A172 (cell line): ENCODE measurements around the gene ST6GAL1. TPM values are rescaled to one million over a fixed set of nuclear protein-coding genes. Genes with fewer than 3 reads are reported as not detected.
A peak's percentile ranks its signal among the peaks of the same experiment; 100 is the strongest.
"Not testable (repeated sequence)": the region's sequence is repeated elsewhere in the genome, so short reads cannot be mapped to it uniquely, and the experiment has no call there.

Experiments
- DNase-seq: peaks from one replicate; pipeline ENCODE4 v3.0.0-alpha.2; 2015; ENCODE audit warnings: low spot score
- total RNA-seq: library from RNA; depleted of rRNA; stranded (reverse); fragments of >200 nt; shearing (Covaris generic); gene quantifications from 2 replicates; pipeline ENCODE4 v1.2.3, GENCODE V29; 2014

Gene ST6GAL1
- total RNA-seq, 1 experiment from 2014 or later: 5.3 TPM

DNA sequence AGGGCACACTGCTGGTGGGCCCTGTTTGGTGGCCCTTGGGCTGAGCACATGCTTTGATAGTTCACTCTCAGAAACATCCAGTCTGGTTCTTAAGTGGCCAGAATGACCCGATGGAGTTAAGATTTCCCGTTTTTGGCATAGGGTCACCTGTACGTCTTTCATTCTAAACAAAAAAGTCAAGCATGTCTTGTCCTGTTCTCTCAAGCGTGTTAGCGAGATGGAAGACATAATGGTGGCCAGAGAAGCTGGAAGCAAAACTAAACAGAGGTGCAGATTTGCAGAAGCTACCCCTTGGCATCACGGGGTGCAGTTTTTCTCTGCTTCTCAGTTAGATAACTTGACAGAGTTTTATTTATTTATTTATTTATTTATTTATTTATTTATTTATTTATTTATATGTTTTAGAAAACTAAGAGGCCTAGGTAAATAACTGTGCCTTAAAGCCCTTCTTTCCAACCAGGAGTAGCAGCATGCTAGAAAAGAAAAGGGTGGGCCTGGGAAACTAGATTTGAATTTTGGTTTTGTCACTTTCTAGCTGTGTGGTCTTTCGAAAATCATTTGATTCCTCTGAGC is 63.0 kb downstream of the ST6GAL1 start:
- DNase-seq: no peak

GRCh38 chr3:186994000-186994955 is 64.0 kb downstream of the ST6GAL1 start:
- DNase-seq: no peak

DNA sequence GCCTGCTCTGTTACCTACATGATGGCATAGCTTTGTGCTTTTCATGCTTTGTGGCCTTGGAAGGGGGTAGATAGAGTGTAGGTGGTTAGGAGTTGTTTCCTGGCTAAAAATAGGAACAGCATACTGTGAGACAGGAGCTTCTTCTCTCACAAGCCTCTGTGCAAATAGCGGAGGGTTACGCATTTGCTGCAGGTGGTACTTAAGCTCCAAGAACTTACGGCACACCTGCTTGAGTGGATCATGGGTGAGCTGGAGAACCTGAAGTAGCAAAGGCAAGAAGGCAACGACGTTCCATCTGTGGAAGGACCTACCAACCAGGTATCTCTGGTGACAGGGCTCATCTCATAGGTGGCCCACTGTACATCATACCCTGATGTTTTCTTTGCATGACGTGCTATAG is 66.0 kb downstream of the ST6GAL1 start:
- DNase-seq: no peak

DNA sequence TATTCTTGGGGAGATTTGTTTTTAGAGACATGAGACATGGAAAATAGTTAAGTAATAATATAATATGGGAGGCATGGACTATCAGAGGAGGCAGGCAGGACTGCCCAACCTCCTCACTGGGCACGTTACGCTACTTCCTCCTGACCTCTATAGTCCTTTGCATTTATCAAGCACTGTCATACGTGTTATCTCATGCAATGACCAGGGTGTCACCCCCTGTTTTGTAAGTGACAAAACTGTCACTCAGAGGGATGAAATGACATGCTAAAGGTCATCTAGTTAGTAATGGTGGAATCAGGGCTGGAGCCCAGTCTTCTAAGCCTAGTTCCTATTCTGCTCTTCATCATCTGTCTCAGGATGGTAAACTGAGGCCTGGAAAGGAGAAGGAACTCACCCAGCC is 66.7 kb downstream of the ST6GAL1 start:
- no peak for DNase-seq

- no peak for DNase-seq
Measured at GRCh38 chr3:186997473-186997939, 67.2 kb downstream of the ST6GAL1 start.

GRCh38 chr3:186998937-186999368 is 68.6 kb downstream of the ST6GAL1 start:
- DNase-seq: no peak

- DNase-seq: no peak
Measured at GRCh38 chr3:187000711-187001151, 70.4 kb downstream of the ST6GAL1 start.

GRCh38 chr3:187002915-187003314 is 72.6 kb downstream of the ST6GAL1 start:
- no peak for DNase-seq

- DNase-seq: no peak
Measured at GRCh38 chr3:187005827-187006481, 75.6 kb downstream of the ST6GAL1 start.

- DNase-seq: no peak
Measured at GRCh38 chr3:187006864-187007630, 76.7 kb downstream of the ST6GAL1 start.

DNA sequence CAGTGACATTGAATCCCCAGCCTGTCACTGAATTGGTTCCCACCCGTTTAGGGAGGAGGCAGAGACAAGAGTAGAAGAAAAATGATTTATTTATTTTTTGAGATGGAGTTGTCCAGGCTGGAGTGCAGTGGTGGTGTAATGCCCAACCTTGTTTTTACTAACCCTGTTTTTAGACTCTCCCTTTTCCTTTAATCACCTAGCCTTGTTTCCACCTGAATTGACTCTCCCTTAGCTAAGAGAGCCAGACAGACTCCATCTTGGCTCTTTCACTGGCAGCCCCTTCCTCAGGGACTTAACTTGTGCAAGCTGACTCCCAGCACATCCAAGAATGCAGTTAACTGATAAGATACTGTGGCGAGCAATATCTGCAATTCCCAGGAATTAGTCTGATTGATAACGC is 80.1 kb downstream of the ST6GAL1 start:
- DNase-seq: not testable (repeated sequence)

DNA sequence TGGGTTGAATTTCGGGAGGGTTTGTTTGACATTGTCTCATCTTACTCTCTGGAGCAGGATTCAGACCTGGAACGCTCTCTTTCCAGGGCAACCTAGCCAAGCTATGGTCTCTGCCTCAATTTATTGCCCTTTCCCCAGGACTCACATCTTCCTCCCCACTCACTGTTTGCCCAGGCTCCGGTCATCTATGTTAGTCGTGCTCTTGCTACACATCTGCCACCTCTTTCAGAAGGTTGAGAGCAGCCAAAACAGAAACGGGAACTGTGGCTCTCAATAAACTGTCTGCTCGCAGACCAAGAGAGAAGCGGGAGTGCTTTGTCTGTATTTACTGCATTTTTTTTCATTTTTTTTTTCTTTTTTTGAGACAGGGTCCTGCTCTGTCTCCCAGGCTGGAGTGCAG is 81.6 kb downstream of the ST6GAL1 start:
- no peak for DNase-seq

DNA sequence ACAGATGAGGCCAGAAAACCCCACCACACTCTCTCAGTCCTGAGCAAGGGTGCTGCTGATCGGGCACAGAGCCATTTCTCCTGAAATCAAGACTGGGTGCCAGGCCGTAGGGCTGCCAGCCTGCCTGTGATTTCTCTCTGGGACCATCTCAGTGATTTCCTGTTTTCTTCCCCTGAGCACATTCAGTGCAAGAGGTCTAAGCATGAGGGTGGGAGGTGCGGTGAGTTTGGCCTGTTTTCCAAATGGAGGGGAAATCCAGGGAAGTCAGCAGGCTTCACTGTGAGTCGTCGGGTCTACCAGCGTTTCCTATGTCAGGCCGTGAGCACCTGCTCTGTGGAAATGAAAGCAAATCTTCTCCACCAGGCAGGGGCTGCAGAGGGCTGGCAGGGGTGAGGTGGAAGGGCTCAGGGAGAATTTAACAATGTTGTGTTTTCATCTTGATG is 82.3 kb downstream of the ST6GAL1 start:
- peak; percentile 38 for DNase-seq

GRCh38 chr3:187013159-187013716 is 82.9 kb downstream of the ST6GAL1 start:
- DNase-seq: no peak

GRCh38 chr3:187014417-187014864 is 84.1 kb downstream of the ST6GAL1 start:
- DNase-seq: no peak

DNA sequence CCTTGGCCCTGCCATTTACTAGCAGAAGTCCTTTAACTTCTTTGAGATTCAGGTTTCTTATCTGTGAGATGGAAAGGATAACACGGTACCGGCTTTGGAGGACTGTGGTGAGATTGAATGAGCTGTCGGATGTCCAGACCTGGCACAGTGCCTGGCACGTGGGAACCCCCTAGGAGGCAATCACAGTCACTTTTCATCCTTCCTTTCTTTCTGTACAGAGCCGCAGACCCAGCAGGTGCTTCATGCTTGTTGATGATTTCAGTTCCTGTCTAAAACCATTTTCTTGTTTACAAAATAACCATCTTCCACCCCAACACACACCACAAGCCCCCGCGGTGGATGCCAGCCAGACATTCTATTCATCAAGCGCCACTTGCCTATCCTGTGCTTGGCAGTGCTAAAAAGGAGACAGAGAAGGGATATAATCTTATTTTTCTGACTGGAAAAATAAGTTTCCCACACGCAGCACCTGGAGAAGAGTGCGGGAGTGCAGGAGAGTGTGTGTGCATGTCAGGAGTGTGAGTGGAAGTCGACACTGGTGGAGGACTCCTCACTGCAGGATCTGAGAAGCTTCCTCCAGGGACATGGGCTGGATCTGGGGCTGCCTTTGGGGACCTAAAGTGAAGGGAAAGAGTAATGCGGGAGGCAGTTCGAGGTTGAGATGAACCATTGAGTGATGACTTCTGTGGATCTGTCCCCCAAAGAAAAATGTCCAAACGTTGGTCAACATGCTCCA is 85.7 kb downstream of the ST6GAL1 start:
- DNase-seq: peak; percentile 29

GRCh38 chr3:187016639-187017345 is 86.5 kb downstream of the ST6GAL1 start:
- no peak for DNase-seq

DNA sequence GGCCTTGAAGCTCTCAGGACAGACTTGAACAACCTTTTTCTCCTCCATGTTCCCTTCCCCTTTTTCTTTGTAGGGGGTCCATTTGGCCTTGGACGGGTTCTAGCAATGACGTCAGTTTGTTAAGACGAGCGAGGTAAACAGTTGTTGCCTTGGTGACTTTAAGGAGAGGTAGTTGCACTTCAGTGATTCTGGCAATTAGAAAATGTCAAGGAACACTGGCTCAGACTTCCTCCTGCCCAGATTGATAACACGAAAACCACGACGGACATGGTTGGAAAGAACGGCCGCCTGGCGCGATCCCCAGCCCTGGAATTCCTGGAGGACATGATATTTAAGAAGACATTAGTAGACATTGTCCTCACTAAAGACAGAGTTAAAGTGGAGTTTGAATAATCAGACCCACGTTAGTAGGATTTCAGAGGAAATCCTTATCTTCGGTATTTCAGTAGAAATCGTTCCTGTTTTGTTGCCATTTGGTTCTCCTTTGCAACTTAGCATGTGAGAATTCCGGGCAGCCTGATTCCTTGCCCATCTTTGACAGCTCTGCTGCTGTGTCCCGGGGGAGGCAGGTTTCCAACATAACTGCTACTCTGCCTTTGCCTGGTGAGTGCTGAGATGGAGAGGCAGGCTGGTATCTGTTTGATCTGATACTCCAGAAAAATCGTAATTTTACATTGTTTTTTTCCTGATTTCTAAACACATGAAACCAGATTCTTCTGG is 87.3 kb downstream of the ST6GAL1 start:
- DNase-seq: no peak

DNA sequence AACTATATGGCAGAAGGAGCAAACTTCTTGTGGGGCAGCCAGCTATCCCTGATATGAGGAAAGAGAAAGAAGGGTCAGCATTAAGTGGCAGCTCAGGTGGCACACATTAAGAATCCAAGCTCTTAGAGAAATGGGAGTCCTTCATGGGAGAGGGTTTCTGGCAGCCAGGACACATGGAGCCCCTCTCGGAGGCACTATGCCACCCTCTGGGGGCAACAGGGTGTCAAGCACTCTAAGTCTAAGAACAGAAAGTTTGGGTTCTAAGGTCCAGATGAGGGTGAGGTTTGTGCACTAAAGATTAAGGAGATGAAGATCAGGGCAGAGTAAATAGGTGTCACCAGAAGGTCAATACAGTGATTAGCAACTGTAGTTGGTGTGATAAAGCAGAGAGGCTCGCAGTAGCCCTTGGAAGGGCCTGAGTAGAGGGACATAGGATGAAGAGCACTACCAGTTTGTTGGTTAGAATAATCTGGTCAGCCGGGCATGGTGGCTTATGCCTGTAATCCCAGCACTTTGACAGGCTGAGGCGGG is 89.3 kb downstream of the ST6GAL1 start:
- no peak for DNase-seq
